SK-N-SH treated with all-trans-retinoic acid at 6 μM for 48 hours (cell line): ENCODE measurements around the gene MYB.

Experiments
- ARNTL ChIP-seq: fragments of 450-650 bp; formaldehyde crosslinking; IDR thresholded peaks from 2 replicates; pipeline ENCODE4 v1.5.0; 2020; ENCODE audit warnings: low read depth, mild to moderate bottlenecking, moderate library complexity, borderline replicate concordance
- BACH2 ChIP-seq: fragments of 250-450 bp; sonication (Bioruptor Pico); IDR thresholded peaks from 2 replicates; pipeline ENCODE4 v1.9.0; 2021; ENCODE audit warnings: mild to moderate bottlenecking, borderline replicate concordance
- GLIS3 ChIP-seq: fragments of 250-450 bp; sonication (Bioruptor Pico); IDR thresholded peaks from 2 replicates; pipeline ENCODE4 v1.5.0; 2020; ENCODE audit warnings: mild to moderate bottlenecking, moderate library complexity
- ISL1 ChIP-seq: fragments of 250-450 bp; sonication (Bioruptor Pico); IDR thresholded peaks from 2 replicates; pipeline ENCODE4 v2.1.2; 2022; ENCODE audit warnings: mild to moderate bottlenecking, moderate library complexity
- PATZ1 ChIP-seq: fragments of 250-450 bp; sonication (Bioruptor Pico); IDR thresholded peaks from 2 replicates; pipeline ENCODE4 v1.8.0; 2020; ENCODE audit warnings: mild to moderate bottlenecking, moderate library complexity, borderline replicate concordance
- SNAI2 ChIP-seq: fragments of 250-450 bp; sonication (Bioruptor Pico); IDR thresholded peaks from 2 replicates; pipeline ENCODE4 v1.5.0; 2020; ENCODE audit warnings: mild to moderate bottlenecking, moderate library complexity
- TCF4 ChIP-seq: fragments of 250-450 bp; sonication (Bioruptor Pico); IDR thresholded peaks from 2 replicates; pipeline ENCODE4 v1.8.0; 2021; ENCODE audit warnings: mild to moderate bottlenecking, moderate library complexity, borderline replicate concordance
- TSHZ2 ChIP-seq: fragments of 250-450 bp; sonication (Bioruptor Pico); IDR thresholded peaks from 2 replicates; pipeline ENCODE4 v1.5.0; 2020; ENCODE audit warnings: mild to moderate bottlenecking, moderate library complexity
- ZC3H10 ChIP-seq: fragments of 250-450 bp; sonication (Bioruptor Pico); IDR thresholded peaks from 2 replicates; pipeline ENCODE4 v1.5.1; 2021; ENCODE audit warnings: mild to moderate bottlenecking, moderate library complexity
- ZFP30 ChIP-seq: fragments of 450-650 bp; formaldehyde crosslinking; IDR thresholded peaks from 2 replicates; pipeline ENCODE4 v1.5.0; 2022; ENCODE audit warnings: mild to moderate bottlenecking, moderate library complexity
- ZNF70 ChIP-seq: fragments of 450-650 bp; formaldehyde crosslinking; IDR thresholded peaks from 2 replicates; pipeline ENCODE4 v1.5.0; 2020; ENCODE audit warnings: mild to moderate bottlenecking, moderate library complexity
- TF ChIP-seq, protein P1 (sequence below): fragments of 250-450 bp; sonication (Bioruptor Pico); IDR thresholded peaks from 2 replicates; pipeline ENCODE4 v1.5.1; 2020; ENCODE audit warnings: low read depth, mild to moderate bottlenecking, moderate library complexity
- TF ChIP-seq, protein P2 (sequence below): fragments of 250-450 bp; sonication (Bioruptor Pico); IDR thresholded peaks from 2 replicates; pipeline ENCODE4 v1.5.1; 2021; ENCODE audit warnings: mild to moderate bottlenecking, moderate library complexity

GRCh38 chr6:135268263-135268662, 87.2 kb downstream of the MYB start:
- no peak for TF ChIP-seq SNAI2 (CRISPR knock-in tag)
- TF ChIP-seq TSHZ2 (CRISPR knock-in tag), result no peak
- no peak for TF ChIP-seq PATZ1
- no peak for TF ChIP-seq ZFP30
- TF ChIP-seq ARNTL (CRISPR knock-in tag), result no peak
- no peak for TF ChIP-seq ZC3H10 (CRISPR knock-in tag)
- TF ChIP-seq ISL1 (CRISPR knock-in tag), result no peak
- no peak for TF ChIP-seq TCF4
- TF ChIP-seq ZNF70 (CRISPR knock-in tag), result no peak
- TF ChIP-seq BACH2 (CRISPR knock-in tag), result no peak
- TF ChIP-seq, protein P1, sequence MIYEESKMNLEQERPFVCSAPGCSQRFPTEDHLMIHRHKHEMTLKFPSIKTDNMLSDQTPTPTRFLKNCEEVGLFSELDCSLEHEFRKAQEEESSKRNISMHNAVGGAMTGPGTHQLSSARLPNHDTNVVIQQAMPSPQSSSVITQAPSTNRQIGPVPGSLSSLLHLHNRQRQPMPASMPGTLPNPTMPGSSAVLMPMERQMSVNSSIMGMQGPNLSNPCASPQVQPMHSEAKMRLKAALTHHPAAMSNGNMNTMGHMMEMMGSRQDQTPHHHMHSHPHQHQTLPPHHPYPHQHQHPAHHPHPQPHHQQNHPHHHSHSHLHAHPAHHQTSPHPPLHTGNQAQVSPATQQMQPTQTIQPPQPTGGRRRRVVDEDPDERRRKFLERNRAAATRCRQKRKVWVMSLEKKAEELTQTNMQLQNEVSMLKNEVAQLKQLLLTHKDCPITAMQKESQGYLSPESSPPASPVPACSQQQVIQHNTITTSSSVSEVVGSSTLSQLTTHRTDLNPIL (CRISPR knock-in tag), result no peak
- TF ChIP-seq, protein P2, sequence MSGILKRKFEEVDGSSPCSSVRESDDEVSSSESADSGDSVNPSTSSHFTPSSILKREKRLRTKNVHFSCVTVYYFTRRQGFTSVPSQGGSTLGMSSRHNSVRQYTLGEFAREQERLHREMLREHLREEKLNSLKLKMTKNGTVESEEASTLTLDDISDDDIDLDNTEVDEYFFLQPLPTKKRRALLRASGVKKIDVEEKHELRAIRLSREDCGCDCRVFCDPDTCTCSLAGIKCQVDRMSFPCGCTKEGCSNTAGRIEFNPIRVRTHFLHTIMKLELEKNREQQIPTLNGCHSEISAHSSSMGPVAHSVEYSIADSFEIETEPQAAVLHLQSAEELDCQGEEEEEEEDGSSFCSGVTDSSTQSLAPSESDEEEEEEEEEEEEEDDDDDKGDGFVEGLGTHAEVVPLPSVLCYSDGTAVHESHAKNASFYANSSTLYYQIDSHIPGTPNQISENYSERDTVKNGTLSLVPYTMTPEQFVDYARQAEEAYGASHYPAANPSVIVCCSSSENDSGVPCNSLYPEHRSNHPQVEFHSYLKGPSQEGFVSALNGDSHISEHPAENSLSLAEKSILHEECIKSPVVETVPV (CRISPR knock-in tag), result no peak
- TF ChIP-seq GLIS3 (CRISPR knock-in tag), result no peak
